GM18951 (cell line): ENCODE results near the gene AGGF1.
"Not testable (repeated sequence)": the region's sequence is repeated elsewhere in the genome, so short reads cannot be mapped to it uniquely, and the experiment has no call there.

Experiments
- POLR2A ChIP-seq: IDR thresholded peaks from 4 replicates; pipeline ENCODE4 v1.6.1; 2011; ENCODE audit warnings: mild to moderate bottlenecking; ENCODE audit not compliant: insufficient read length, insufficient read depth; ENCODE audit errors: extremely low read depth
- in situ Hi-C: fragments of 300-500 bp; cut with MboI; formaldehyde crosslinking; loops from one replicate; pipeline ENCODE4 v1.12.0; 2022; ENCODE audit warnings: low sequenced_read_pairs, mixed read lengths, inconsistent platforms; ENCODE audit not compliant: unreplicated experiment

The AGGF1 gene

GRCh38 chr5:77030097-77031071, at the start of gene AGGF1:
Gene AGGF1, plus strand, starts transcription at chr5:77030404. Its CDS starts 363 bp downstream, at chr5:77030767.
- in situ Hi-C loops, result no loop called here
- TF ChIP-seq POLR2A, result peak; percentile 84

- TF ChIP-seq POLR2A, result no peak
- in situ Hi-C loops, result no loop called here
Measured at GRCh38 chr5:76980518-76981144, 49.6 kb upstream of the AGGF1 start.

GRCh38 chr5:76982450-76982849, 47.8 kb upstream of the AGGF1 start:
- no peak for TF ChIP-seq POLR2A
- in situ Hi-C loops, result no loop called here

GRCh38 chr5:76983468-76983867, 46.7 kb upstream of the AGGF1 start:
- no peak for TF ChIP-seq POLR2A

GRCh38 chr5:76986825-76987526, 43.2 kb upstream of the AGGF1 start:
- no peak for TF ChIP-seq POLR2A
- in situ Hi-C loops, result no loop called here

More at GRCh38 chr5:76983468-76983867, 46.7 kb upstream of the AGGF1 start:
- in situ Hi-C loops, result no loop called here

GRCh38 chr5:76990899-76991459, 39.2 kb upstream of the AGGF1 start:
- no peak for TF ChIP-seq POLR2A
- in situ Hi-C loops, result no loop called here

- in situ Hi-C loops, result not testable (repeated sequence)
Measured at GRCh38 chr5:76993436-76993835, 36.8 kb upstream of the AGGF1 start.

- in situ Hi-C loops, result no loop called here
- no peak for TF ChIP-seq POLR2A
Measured at GRCh38 chr5:76994337-76994736, 35.9 kb upstream of the AGGF1 start.

GRCh38 chr5:76998251-76998650, 32.0 kb upstream of the AGGF1 start:
- in situ Hi-C loops, result not testable (repeated sequence)

- TF ChIP-seq POLR2A, result no peak
- in situ Hi-C loops, result no loop called here
Measured at GRCh38 chr5:76999451-76999850, 30.8 kb upstream of the AGGF1 start.

- in situ Hi-C loops, result no loop called here
- no peak for TF ChIP-seq POLR2A
Measured at GRCh38 chr5:77003246-77003645, 27.0 kb upstream of the AGGF1 start.

GRCh38 chr5:77006124-77006523, 24.1 kb upstream of the AGGF1 start:
- no peak for TF ChIP-seq POLR2A
- in situ Hi-C loops, result no loop called here

- in situ Hi-C loops, result no loop called here
- no peak for TF ChIP-seq POLR2A
Measured at GRCh38 chr5:77008413-77008812, 21.8 kb upstream of the AGGF1 start.
